Astrocyte of the spinal cord (primary cell): Measurements from ENCODE around the gene DDX10.
"Not testable (repeated sequence)": the region's sequence is repeated elsewhere in the genome, so short reads cannot be mapped to it uniquely, and the experiment has no call there.

Source experiments
- DNase-seq: peaks from one replicate; pipeline ENCODE4 v3.0.0; 2011; ENCODE audit warnings: low read depth, low spot score
- H3K4me3 ChIP-seq: 2 replicates; pipeline ENCODE4 v1.5.1; 2011; ENCODE audit warnings: low read depth, mild to moderate bottlenecking, low read length, moderate library complexity
- CTCF ChIP-seq: IDR thresholded peaks from 2 replicates; pipeline ENCODE4 v1.5.1; 2012; ENCODE audit warnings: low read depth, mild to moderate bottlenecking, low read length, inconsistent platforms
- in situ Hi-C: cut with HindIII; loops from 2 replicates; pipeline ENCODE4 v1.10.0; 2017; ENCODE audit warnings: low sequenced_read_pairs

DDX10 gene

GRCh38 chr11:108775324-108775723 lies 110.5 kb downstream of the DDX10 start:
- no peak for TF ChIP-seq CTCF
- DNase-seq, result no peak
- in situ Hi-C loops, result no loop called here
- H3K4me3 ChIP-seq, result no peak overlapping the region

DNA sequence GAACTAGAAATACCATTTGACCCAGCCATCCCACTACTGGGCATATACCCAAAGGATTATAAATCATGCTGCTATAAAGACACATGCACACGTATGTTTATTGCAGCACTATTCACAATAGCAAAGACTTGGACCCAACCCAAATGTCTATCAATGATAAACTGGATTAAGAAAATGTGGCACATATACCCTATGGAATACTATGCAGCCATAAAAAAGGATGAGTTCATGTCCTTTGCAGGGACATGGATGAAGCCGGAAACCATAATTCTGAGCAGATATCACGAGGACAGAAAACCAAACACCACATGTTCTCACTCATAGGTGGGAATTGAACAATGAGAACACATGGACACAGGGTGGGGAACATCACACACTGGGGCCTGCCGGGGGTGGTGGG lies 114.3 kb downstream of the DDX10 start:
- H3K4me3 ChIP-seq, in situ Hi-C loops, DNase-seq: not testable (repeated sequence)

GRCh38 chr11:108780119-108780518 lies 115.2 kb downstream of the DDX10 start:
- no peak for DNase-seq
- TF ChIP-seq CTCF, result no peak
- H3K4me3 ChIP-seq, result no peak overlapping the region
- in situ Hi-C loops, result no loop called here

- DNase-seq, result no peak
- no peak overlapping the region for H3K4me3 ChIP-seq
- in situ Hi-C loops, result no loop called here
- no peak for TF ChIP-seq CTCF
Measured at GRCh38 chr11:108781946-108782345, 117.1 kb downstream of the DDX10 start.

DNA sequence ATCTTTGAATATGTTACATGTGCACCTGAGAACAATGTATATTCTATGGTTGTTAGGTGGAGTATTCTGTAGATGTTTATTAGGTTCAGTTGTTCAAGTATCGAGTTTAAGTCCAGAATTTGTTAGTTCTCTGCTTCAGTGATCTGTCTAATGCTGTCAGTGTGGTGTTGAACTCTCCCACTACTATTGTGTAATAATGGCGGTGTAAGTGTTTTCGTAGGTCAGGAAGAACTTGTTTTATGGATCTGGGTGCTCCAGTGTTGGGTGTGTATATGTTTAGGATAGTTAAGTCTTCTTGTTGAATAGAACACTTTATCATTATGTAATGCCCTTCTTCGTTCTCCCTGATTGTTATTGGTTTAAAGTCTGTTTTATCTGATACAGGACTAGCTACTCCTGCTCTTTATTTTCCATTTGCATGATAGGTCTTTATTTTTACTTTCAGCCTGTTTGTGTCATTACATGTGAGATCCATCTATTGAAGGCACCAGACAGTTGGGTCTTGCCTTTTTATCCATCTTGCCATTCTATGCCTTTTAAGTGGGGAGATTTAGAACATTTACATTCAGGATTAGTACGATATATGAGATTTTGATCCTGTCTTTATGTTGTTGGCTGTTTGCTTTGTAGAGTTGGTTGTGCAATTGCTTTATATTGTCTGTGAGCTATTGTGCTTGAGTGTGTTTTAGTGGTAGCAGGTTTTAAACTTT lies 121.6 kb downstream of the DDX10 start:
- in situ Hi-C loops, result no loop called here
- no peak for TF ChIP-seq CTCF
- no peak overlapping the region for H3K4me3 ChIP-seq
- DNase-seq, result no peak

DNA sequence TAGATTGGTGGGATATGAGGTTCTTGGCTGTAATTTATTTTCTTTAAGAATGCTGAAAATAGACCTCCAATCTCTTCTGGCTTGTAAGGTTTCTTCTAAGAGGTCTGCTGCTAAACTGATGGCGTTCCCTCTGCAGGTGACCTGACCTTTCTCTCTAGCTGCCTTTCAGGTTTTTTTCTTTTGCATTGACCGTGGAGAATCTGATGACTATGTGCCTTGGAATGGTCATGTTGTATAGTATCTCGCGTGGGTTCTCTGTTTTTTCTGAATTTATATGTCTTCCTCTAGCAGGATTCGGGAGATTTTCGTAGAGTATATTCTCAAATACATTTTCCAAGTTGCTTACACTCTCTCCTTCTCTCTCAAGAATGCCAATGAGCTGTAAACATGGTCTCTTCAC lies 122.2 kb downstream of the DDX10 start:
- DNase-seq, result no peak
- H3K4me3 ChIP-seq, result no peak overlapping the region
- no peak for TF ChIP-seq CTCF
- in situ Hi-C loops, result no loop called here

DNA sequence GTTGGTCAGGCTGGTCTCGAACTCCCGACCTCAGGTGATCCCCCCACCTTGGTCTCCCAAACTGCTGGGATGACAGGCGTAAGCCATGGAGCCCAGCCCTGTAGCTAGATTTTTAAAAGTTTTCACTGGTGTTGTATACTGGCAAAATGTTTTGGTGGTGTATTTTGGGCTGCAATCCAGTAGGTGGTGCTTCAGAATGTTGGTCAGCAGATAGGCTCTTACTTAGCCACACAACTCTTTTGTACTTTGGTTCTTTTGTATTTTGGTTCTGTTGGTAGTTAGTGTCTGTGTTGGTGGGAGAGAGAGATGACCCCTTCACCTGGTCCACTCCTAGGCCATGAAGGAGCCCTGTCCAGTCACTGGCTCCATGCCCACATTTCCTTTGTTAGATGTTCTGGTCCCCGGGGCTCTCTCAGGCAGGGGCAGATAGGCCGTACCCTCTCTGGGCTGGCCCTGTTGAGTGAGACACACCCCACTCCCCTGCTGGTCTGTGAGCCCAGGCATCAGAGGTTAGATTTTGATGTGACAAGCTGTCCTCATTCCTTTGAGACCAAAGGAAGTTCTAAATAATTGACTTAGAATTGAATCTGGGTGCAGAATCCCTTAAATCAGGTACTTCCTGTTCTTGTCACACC lies 123.8 kb downstream of the DDX10 start:
- TF ChIP-seq CTCF, result peak; percentile 60
- in situ Hi-C loops, result no loop called here
- DNase-seq, result peak; percentile 50
- no peak overlapping the region for H3K4me3 ChIP-seq
